Breast epithelium (tissue), 4 donors: ENCODE measurements around the gene IL1F10. TPM values are rescaled to one million over a fixed set of nuclear protein-coding genes. Genes with fewer than 3 reads are reported as not detected.

Experiments used
- DNase-seq, 2 donors: peaks; one replicate each; pipeline ENCODE4 v3.0.0-alpha.2; 2019; ENCODE audit warnings: low spot score in 2 of 2
- H3K27ac ChIP-seq, 2 donors: fragments of 200-600 bp; sonication (generic) in 1 of 2; one replicate each; pipeline ENCODE4 v1.5.1; 2016 to 2019; ENCODE audit warnings: mild to moderate bottlenecking in 1 of 2
- H3K27me3 ChIP-seq, 2 donors: fragments of 200-600 bp; sonication (generic) in 1 of 2; one replicate each; pipeline versions ENCODE4 v1.5.1 to v1.6.0; 2017 to 2019; ENCODE audit warnings: control low read depth in 1 of 2, mild to moderate bottlenecking in 1 of 2
- H3K36me3 ChIP-seq: fragments of 200-600 bp; one replicate; pipeline ENCODE4 v1.5.1; 2019
- H3K4me1 ChIP-seq, 2 donors: fragments of 200-600 bp; sonication (generic); one replicate each; pipeline ENCODE4 v1.5.1; 2016 to 2019; ENCODE audit warnings: control low read depth in 1 of 2
- H3K4me3 ChIP-seq, 3 donors: fragments of 200-600 bp; sonication (generic); 1 replicate in 2 of 3; 2 replicates in 1 of 3; pipeline ENCODE4 v1.5.1; 2016 to 2019; ENCODE audit warnings: mild to moderate bottlenecking in 3 of 3, moderate library complexity in 2 of 3
- H3K9me3 ChIP-seq, 2 donors: fragments of 200-600 bp; sonication (generic) in 1 of 2; one replicate each; pipeline ENCODE4 v1.5.1; 2016 to 2019; ENCODE audit warnings: control low read depth in 1 of 2
- CTCF ChIP-seq, 3 donors: fragments of 450-650 bp; IDR thresholded peaks; one replicate each; pipeline ENCODE4 v1.5.1; 2016 to 2017; ENCODE audit warnings: antibody characterized with exemption in 3 of 3, mild to moderate bottlenecking in 3 of 3, moderate library complexity in 3 of 3
- POLR2A ChIP-seq: fragments of 450-650 bp; IDR thresholded peaks from one replicate; pipeline ENCODE4 v1.6.1; 2016; ENCODE audit warnings: antibody characterized with exemption, mild to moderate bottlenecking, moderate library complexity
- POLR2AphosphoS5 ChIP-seq, 3 donors: sonication (generic); formaldehyde crosslinking; IDR thresholded peaks; one replicate each; pipeline ENCODE4 v1.6.1; 2017; ENCODE audit warnings: antibody characterized with exemption in 3 of 3
- intact Hi-C: fragments of 100-400 bp; cut with DNase I; formaldehyde crosslinking; loops from one replicate; pipeline ENCODE4 v1.15.1; 2023; ENCODE audit warnings: low total_unique reads
- total RNA-seq, 3 donors: library from RNA; depleted of rRNA; stranded (reverse); fragments of >200 nt; gene quantifications; one replicate each; pipeline ENCODE4 v1.1.0, GENCODE V29; 2016

IL1F10 gene
- total RNA-seq, 3 donors from 2014 or later: not detected

GRCh38 chr2:113079131-113079530 lies 11.4 kb downstream of the IL1F10 start:
- TF ChIP-seq CTCF (IDR thresholded peaks at IDR 0.05) (no peak), POLR2A (no peak), POLR2AphosphoS5 (IDR thresholded peaks at IDR 0.05) (no peak)
- H3K27me3 ChIP-seq: peaks cover 0 to 5% of the 10 kb centered on the region in 2 donors
- DNase-seq: no peak
- H3K27ac ChIP-seq: peak overlapping the region in 1 of 2 donors; percentile 44
- no peaks in the 10 kb centered on the region for H3K4me1 ChIP-seq
- no peak overlapping the region for H3K4me3 ChIP-seq
- no peaks in the 10 kb centered on the region for H3K9me3 ChIP-seq
- H3K36me3 ChIP-seq: no peaks in the 10 kb centered on the region
- intact Hi-C loops: no loop called here

GRCh38 chr2:113080134-113080533 lies 12.4 kb downstream of the IL1F10 start:
- no peaks in the 10 kb centered on the region for H3K4me1 ChIP-seq
- no peaks in the 10 kb centered on the region for H3K9me3 ChIP-seq
- no peaks in the 10 kb centered on the region for H3K36me3 ChIP-seq
- no peak overlapping the region for H3K27ac ChIP-seq
- peaks cover 0 to 5% of the 10 kb centered on the region in 2 donors for H3K27me3 ChIP-seq
- intact Hi-C loops: no loop called here
- DNase-seq: no peak
- TF ChIP-seq POLR2A (no peak), CTCF (IDR thresholded peaks at IDR 0.05) (peak in 2 of 3 donors; percentile 36 to 38)
- H3K4me3 ChIP-seq: no peak overlapping the region

- DNase-seq: no peak
- no peaks in the 10 kb centered on the region for H3K36me3 ChIP-seq
- H3K27me3 ChIP-seq: peaks cover 0 to 5% of the 10 kb centered on the region in 2 donors
- no peak overlapping the region for H3K4me3 ChIP-seq
- no peak overlapping the region for H3K27ac ChIP-seq
- TF ChIP-seq POLR2A (no peak), POLR2AphosphoS5 (IDR thresholded peaks at IDR 0.05) (no peak), CTCF (IDR thresholded peaks at IDR 0.05) (no peak)
- intact Hi-C loops: no loop called here
- no peaks in the 10 kb centered on the region for H3K4me1 ChIP-seq
- H3K9me3 ChIP-seq: no peaks in the 10 kb centered on the region
Observed at GRCh38 chr2:113081488-113082210, 13.9 kb downstream of the IL1F10 start.

GRCh38 chr2:113083296-113083695 lies 15.5 kb downstream of the IL1F10 start:
- H3K36me3 ChIP-seq: no peaks in the 10 kb centered on the region
- TF ChIP-seq POLR2A: no peak
- TF ChIP-seq CTCF (IDR thresholded peaks at IDR 0.05): no peak
- no peak overlapping the region for H3K4me3 ChIP-seq
- no peak overlapping the region for H3K27ac ChIP-seq
- no peaks in the 10 kb centered on the region for H3K4me1 ChIP-seq
- H3K27me3 ChIP-seq: peaks cover 0 to 5% of the 10 kb centered on the region in 2 donors
- DNase-seq: no peak
- H3K9me3 ChIP-seq: no peaks in the 10 kb centered on the region
- intact Hi-C loops: no loop called here

- intact Hi-C loops: no loop called here
- Histone ChIP-seq H3K4me1 (no peaks in the 10 kb centered on the region), H3K36me3 (no peaks in the 10 kb centered on the region), H3K27ac (no peak overlapping the region), H3K9me3 (no peaks in the 10 kb centered on the region), H3K27me3 (peaks cover 0 to 5% of the 10 kb centered on the region in 2 donors), H3K4me3 (no peak overlapping the region)
- TF ChIP-seq POLR2A: no peak
- no peak for TF ChIP-seq POLR2AphosphoS5 (IDR thresholded peaks at IDR 0.05)
- TF ChIP-seq CTCF (IDR thresholded peaks at IDR 0.05): no peak
- DNase-seq: no peak
Observed at GRCh38 chr2:113084249-113085000, 16.7 kb downstream of the IL1F10 start.
